GM13976 (cell line): ENCODE measurements around the gene ATP13A4.
A peak's percentile ranks its signal among the peaks of the same experiment; 100 is the strongest.

ENCODE experiments used
- DNase-seq: peaks from one replicate; pipeline ENCODE4 v3.0.0; 2012; ENCODE audit warnings: low spot score
- in situ Hi-C: fragments of 300-500 bp; cut with MboI; formaldehyde crosslinking; loops from one replicate; pipeline ENCODE4 v1.12.0; 2022; ENCODE audit warnings: low sequenced_read_pairs, mixed read lengths, inconsistent platforms; ENCODE audit not compliant: unreplicated experiment
- TF ChIP-seq, protein P1 (sequence below): IDR thresholded peaks from 2 replicates; pipeline ENCODE4 v1.5.1; 2012; ENCODE audit warnings: borderline replicate concordance, mild to moderate bottlenecking; ENCODE audit not compliant: insufficient read depth; ENCODE audit errors: extremely low read depth, missing control alignments, control extremely low read depth

Gene ATP13A4

DNA sequence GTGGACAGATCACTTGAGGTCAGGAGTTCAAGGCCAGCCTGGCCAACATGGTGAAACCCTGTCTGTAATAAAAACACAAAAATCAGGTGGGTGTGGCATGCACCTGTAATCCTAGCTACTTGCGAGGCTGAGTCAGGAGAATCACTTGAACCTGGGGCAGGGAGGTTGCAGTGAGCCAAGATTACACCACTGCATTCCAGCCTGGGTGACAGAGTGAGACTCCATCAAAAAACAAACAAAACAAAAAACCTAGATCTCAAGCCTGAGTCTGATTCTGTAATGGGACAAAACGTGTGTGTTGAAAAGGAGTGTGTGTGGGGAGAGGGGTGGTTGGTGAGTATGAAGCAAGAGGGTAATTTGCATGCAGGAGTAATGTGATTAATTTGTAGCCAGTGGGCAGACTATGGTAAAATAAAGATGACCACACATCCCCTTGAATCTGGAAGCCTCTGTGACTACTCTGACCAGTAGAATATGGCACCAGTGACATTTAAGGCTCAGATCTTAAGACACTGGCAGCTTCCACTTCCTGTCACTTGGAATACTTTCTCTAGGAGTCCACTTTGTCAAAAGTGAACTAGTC lies 19.9 kb upstream of the ATP13A4 start:
- in situ Hi-C loops, result loop anchor here (25.0 kb wide), 3 partner anchors 537 to 1012 kb away; no protein-coding TSS in a partner anchor
- TF ChIP-seq, protein P1, sequence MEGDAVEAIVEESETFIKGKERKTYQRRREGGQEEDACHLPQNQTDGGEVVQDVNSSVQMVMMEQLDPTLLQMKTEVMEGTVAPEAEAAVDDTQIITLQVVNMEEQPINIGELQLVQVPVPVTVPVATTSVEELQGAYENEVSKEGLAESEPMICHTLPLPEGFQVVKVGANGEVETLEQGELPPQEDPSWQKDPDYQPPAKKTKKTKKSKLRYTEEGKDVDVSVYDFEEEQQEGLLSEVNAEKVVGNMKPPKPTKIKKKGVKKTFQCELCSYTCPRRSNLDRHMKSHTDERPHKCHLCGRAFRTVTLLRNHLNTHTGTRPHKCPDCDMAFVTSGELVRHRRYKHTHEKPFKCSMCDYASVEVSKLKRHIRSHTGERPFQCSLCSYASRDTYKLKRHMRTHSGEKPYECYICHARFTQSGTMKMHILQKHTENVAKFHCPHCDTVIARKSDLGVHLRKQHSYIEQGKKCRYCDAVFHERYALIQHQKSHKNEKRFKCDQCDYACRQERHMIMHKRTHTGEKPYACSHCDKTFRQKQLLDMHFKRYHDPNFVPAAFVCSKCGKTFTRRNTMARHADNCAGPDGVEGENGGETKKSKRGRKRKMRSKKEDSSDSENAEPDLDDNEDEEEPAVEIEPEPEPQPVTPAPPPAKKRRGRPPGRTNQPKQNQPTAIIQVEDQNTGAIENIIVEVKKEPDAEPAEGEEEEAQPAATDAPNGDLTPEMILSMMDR, result no peak
- DNase-seq, result no peak

DNA sequence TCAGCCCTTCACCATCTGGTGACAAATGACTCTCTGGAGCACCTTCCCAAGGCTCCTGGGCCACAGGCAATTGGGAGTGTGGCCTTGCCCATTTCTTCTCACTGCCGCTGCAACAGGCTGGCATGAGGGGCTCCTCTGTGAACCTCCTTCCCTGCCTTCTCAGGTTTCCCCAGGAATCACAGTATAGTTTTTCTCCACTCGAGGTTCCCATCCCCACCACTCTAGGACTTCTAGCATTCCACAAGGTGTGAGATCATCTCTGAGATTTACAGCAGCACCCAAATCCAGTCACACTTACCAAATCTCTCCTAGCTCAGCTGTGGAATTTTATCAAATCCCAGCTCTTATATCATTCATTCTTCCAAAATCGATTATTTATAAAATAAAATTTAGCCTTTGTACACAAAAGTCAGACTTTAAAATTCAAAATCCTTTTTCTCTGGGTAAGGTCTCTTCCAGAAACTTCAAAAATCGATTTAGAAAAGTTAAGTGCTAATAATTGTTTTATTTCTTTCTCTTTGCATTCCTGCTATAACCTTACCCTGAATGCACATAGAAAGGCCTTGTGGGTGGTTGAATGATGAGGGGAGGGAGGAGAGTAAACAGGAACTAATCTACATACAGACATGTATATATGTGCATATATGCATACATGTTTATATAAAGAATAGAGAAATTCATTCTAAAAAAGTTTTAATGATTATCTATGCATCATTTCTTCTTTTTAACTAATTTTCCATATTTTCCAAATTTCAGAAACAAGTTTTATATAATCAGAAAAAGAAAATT lies 18.9 kb upstream of the ATP13A4 start:
- in situ Hi-C loops, result loop anchor here (25.0 kb wide), 3 partner anchors 536 to 1011 kb away; no protein-coding TSS in a partner anchor
- TF ChIP-seq, protein P1, result no peak
- DNase-seq, result no peak

- DNase-seq, result peak; percentile 58
- in situ Hi-C loops, result loop anchor here (25.0 kb wide), 3 partner anchors 535 to 1010 kb away; no protein-coding TSS in a partner anchor
- TF ChIP-seq, protein P1, result peak; percentile 70
Observed at GRCh38 chr3:193572426-193572908, 17.8 kb upstream of the ATP13A4 start.

DNA sequence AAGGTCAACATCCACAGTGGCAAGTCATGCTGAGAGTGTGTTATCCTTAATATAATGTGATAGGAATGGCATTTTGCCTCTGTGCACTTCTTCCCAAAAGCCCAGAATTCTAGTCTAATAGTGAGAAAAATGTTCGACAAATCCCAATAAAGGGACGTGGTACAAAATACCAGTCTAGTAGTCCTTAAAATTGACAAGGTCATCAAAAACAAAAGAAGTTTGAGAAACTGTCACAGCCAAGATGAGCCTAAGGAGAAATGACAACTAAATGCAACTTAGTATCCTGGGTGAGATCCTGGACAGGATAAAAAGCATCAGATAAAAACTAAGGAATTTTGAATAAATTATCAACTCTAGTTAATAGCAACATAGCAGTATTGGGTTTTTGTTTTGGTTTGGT lies 14.4 kb upstream of the ATP13A4 start:
- DNase-seq, result no peak
- TF ChIP-seq, protein P1, result no peak
- in situ Hi-C loops, result loop anchor here (25.0 kb wide), 3 partner anchors 532 to 1007 kb away; no protein-coding TSS in a partner anchor

- TF ChIP-seq, protein P1, result peak; percentile 7
- in situ Hi-C loops, result loop anchor here (25.0 kb wide), 3 partner anchors 527 to 1002 kb away; no protein-coding TSS in a partner anchor
- DNase-seq, result no peak
Observed at GRCh38 chr3:193564012-193564411, 9.3 kb upstream of the ATP13A4 start.

DNA sequence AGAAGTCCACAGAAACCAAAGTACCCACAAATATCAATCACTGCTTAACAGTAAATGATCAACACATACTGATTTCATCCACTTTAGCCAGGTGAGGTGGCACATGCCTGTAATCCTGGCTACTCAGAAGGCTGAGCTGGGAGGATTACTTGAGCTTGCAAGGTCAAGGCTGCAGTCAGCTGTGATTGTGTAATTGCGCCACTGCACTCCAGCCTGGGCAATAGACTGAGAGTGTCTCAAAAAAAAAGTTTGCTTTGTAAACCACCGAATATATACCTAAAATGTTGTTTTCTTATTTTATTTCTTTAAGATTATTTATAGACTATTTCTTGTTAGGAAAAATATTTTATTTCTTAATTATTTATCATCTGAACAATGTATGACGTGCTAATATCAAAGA lies 8.7 kb upstream of the ATP13A4 start:
- no peak for DNase-seq
- in situ Hi-C loops, result loop anchor here (25.0 kb wide), 3 partner anchors 526 to 1001 kb away; no protein-coding TSS in a partner anchor
- TF ChIP-seq, protein P1, result no peak
